ENCODE measurements around the gene ZNF629.
A peak's percentile ranks its signal among the peaks of the same experiment; 100 is the strongest.

ZNF629 gene

DNA sequence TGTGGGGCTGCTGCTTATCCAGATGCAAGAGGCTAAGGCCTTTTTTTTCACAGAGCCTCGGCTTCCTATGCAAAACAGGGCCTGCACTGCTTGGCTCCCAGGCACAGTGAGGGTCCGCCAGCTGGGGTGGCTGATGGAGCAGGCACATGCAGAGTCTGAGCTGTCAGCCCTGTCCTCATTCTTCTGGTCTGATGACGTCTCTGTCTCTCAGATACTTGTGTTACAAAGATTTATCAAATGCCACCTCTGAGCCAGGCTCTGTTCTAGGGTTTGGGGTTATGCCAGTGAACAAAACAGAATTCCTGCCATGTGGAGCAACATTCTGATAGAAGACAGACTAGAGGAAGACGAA lies 20.1 kb downstream of the ZNF629 start:
- peak; percentile 21 for TF ChIP-seq POLR2A (IDR thresholded peaks at IDR 0.05; ENCODE audit: low read length)
- TF ChIP-seq GATA1 (IDR thresholded peaks at IDR 0.05; ENCODE audit: low read depth, low read length): peak; percentile 19

DNA sequence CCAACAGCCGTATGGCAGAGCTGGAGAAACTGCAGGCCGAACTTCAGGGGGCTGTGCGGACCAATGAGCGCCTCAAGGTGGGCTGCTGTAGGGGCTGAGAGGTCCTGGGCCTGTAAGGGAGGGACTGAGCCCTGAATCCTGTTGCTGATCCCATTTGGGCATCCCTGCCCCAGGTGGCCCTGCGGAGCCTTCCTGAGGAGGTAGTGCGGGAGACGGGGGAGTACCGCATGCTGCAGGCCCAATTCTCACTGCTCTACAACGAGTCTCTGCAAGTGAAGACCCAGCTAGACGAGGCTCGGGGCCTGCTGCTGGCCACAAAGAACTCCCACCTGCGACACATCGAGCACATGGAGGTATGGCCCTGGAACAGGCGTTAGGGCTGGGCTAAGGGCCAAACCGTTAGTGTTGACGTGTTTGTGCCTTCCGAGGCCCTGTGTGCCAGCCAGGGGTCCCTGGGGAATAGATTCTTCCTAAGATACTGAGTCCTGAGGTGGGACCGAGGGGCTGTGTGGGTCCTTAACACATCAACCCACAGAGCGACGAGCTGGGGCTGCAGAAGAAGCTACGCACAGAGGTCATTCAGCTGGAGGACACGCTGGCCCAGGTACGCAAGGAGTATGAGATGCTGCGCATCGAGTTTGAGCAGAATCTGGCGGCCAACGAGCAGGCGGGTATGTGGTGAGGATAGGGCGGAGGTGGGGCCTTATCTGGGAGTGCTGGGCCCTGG lies 20.6 kb downstream of the ZNF629 start:
- peak; percentile 93 to 97 for DNase-seq
- TF ChIP-seq POLR2A (IDR thresholded peaks at IDR 0.05; ENCODE audit: low read length) (no peak), GATA1 (IDR thresholded peaks at IDR 0.05; ENCODE audit: low read depth, low read length) (no peak)

More for the DNA sequence above, 20.1 kb downstream of the ZNF629 start:
- no peak for DNase-seq

DNA sequence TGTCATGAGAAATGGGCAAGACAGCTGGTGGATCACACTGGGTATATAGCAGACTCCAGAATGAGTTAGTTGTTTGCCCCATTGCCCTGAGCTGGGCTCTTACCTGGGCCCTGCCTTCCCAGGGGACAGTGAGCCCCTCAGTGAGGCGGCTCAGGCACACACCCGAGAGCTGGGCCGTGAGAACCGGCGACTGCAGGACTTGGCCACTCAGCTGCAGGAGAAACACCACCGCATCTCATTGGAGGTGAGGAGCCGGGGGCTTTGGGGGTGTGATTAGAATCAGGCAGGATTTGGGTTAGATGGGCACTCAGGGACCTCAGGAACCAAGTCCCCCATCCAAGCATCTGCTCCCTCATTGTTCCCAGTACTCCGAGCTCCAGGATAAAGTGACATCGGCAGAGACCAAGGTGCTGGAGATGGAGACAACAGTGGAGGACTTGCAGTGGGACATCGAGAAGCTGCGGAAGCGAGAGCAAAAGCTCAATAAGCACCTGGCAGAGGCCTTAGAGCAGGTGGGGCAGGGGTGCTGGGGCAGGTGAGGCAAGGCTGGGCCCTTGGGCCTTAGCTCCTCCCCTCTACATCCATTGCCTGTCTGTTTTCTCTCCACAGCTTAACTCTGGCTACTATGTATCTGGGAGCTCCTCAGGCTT lies 22.1 kb downstream of the ZNF629 start:
- TF ChIP-seq GATA1 (IDR thresholded peaks at IDR 0.05; ENCODE audit: low read depth, low read length): no peak
- no peak for TF ChIP-seq POLR2A (IDR thresholded peaks at IDR 0.05; ENCODE audit: low read length)
- no peak for DNase-seq

DNA sequence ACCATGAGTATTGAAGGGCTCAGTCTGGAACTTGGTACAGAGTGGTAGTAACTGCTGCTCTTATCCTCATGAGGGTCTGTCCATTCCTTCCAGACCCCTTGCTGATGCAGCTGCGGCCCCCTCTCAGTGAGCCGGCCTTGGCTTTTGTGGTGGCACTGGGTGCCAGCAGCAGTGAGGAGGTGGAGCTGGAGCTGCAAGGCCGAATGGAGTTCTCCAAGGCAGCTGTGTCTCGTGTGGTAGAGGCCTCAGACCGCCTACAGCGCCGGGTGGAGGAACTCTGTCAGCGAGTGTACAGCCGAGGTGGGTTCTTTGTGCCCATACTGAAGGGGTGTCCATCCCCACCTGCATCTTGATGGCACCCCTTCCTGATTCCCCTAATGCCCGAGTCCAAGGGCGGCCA lies 22.9 kb downstream of the ZNF629 start:
- no peak for TF ChIP-seq GATA1 (IDR thresholded peaks at IDR 0.05; ENCODE audit: low read depth, low read length)
- no peak for DNase-seq

DNA sequence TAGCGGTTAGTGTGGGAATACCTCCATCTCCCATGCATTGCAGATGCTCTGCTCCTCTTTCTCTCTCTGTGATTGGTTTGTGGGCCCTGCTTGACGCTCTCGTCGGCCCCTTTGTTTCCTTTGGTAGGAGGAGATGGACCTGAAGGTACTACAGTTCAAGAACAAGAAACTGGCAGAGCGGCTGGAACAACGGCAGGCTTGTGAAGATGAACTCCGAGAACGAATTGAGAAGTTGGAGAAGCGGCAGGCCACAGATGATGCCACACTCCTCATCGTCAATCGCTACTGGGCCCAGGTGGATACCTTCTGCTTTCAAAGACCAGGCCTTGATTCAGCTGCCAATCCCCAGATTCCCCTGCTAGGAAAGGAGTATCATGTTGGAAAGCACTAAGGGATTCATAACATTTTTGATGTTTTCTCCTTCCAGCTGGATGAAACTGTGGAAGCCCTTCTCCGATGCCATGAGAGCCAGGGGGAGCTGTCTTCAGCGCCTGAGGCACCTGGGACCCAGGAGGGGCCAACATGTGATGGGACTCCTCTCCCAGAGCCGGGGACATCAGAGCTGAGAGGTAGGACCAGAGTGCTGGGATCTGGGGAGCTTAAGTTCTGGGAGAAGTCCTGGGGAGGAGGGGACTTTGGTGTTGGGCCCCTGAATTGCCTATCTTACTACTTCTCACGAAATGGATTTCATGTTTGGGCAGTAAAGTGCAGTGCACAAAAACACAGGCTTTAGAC lies 23.8 kb downstream of the ZNF629 start:
- no peak for DNase-seq
- no peak for TF ChIP-seq GATA1 (IDR thresholded peaks at IDR 0.05; ENCODE audit: low read depth, low read length)
- no peak for TF ChIP-seq POLR2A (IDR thresholded peaks at IDR 0.05; ENCODE audit: low read length)

DNA sequence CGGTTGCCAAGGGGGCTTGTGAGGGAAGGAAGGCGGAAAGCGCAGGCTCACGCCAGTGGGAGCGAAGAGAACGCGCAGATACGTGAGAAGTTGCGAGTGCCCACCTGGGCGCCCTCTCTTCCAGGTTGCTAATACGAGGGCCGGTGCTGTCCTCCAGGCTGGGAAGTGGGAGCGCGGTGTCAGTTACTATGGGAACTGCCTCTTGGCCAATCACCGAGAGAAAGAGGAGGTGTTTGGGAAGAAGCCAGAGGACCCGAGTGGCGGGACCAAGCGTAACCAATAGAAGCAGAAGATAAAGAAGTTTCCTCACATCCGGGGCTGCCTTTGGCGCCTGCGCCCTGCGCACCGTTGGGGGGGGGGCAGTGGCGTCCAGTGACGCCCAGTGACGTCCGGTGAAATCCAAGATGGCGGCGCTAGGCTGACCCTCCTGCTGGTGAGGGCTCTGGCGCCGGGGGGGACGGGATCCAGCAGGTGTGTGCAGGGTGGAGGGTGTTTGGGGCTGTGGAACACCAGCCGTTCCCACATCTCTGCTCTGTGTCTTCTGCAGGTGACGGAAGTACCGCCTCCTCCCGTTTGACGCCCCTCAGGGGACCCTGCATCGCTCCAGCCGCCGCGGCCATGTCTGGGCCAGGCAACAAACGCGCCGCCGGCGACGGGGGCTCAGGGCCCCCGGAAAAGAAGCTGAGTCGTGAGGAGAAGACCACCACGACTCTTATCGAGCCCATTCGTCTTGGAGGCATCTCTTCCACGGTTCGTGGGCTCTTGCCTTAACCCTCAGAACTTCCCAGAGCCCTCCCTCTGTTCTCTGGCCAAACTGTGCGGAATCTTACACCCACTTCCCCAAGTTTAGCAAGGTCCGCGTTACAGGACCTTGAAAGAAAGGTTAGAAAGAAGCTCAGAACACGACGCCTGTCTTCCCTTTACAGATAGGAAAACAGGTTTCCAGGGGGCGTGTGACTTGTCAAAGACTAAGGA lies 24.8 kb downstream of the ZNF629 start, which contains the start of the genes CFAP119 and RNF40:
Gene CFAP119 (minus strand): TSS at position 135 of the 975 bp plus-strand sequence. CDS start 314 bp downstream, outside the sequence.
Gene RNF40 (plus strand): TSS at position 395 of the 975 bp plus-strand sequence. CDS start 224 bp downstream, at position 619.
- peak; percentile 98 for DNase-seq
- TF ChIP-seq GATA1 (IDR thresholded peaks at IDR 0.05; ENCODE audit: low read depth, low read length) (no peak), POLR2A (IDR thresholded peaks at IDR 0.05; ENCODE audit: low read length) (peak; percentile 89)

DNA sequence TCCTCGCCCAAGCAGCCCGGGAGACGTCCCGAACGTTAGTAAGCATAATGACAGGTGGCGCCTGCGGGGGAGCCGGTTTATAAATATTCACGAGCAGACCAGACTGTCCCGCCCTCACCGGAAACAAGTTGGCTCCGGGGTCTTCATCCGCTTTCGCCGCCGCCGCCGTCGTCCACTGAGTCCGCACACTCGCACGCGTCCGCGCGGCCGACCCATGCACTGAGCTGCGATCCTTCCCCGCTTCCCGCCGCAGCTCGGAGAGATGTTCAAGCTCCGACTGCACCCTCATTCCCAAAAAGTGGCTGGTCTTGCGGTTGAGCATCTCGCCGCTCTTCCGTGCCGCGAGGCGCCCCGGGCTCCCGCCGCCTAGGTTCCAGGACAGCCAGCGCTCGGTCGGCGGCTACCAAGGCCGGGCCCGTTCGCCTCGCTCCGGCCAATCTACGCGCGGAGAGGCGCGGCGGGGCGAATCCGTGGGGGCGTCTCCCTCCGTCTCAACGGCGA lies 25.5 kb downstream of the ZNF629 start:
- peak; percentile 68 to 69 for DNase-seq
- TF ChIP-seq POLR2A (IDR thresholded peaks at IDR 0.05; ENCODE audit: low read length) (no peak), GATA1 (IDR thresholded peaks at IDR 0.05; ENCODE audit: low read depth, low read length) (no peak)

DNA sequence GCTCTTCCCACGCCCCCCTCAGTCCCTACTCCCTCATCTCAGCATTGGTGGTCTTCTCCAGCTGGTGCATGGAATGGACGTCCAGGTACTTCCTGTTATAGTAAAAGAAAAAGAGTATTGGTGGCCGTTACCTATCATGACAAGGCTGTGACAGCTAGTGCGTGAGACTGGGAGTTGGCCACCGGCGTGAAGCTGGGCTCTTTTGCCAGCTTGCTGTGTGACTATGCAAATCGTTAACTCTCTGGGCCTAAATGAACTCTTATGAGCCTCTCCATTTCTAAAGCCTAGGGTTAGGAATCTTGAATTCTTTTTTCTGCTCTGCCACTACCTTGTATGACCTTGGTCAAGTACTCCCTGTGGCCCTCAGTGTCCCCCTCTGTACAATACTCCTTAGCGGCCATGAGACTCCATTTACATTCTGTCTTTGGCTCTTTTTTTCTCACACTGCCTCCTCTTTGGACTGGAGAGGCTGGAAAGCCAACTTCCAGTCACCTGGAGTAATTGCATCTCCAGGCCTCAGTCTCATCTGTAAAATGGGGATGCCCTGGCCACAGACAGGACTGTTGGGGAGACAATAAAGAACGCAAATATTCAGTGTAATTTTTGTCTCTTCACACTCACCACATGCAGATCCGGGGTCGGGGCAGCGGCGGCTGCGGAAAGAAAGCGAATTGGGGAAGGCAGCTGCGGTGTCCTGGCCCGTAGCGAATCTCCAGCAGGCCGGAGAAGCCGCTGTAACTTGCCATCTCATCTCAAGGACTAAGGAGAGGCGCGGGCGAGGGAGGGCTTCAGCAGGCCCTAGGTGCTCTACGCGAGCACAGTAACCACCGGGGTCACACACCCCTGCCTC lies 26.2 kb downstream of the ZNF629 start:
- DNase-seq: no peak
- TF ChIP-seq GATA1 (IDR thresholded peaks at IDR 0.05; ENCODE audit: low read depth, low read length) (no peak), POLR2A (IDR thresholded peaks at IDR 0.05; ENCODE audit: low read length) (no peak)

DNA sequence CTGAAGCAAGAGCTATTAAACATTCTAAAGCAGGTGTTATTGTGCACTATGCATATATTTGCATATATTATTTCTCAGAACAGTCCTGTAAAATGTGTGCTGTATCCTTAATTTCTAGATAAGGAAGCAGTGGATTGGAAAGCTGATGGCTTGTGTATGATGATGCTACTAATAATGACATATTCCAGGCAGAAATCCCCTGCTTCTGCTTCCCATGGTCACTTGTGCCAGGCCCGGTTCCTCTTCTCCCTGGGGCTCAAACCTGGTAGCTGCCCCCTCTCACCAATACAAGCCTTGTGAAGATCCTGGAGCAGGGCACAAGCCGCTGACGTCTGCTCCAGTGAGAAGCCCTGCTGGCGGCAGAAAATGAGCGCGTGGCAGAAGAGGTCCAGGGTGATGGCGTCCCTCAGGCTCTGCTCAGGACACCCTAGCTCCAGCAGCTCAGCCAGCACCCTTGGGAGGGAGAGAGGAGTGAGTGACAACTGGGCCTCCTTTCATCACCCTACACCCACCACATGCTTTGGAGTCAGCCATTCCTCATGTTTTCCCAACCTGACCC lies 26.9 kb downstream of the ZNF629 start:
- TF ChIP-seq POLR2A (IDR thresholded peaks at IDR 0.05; ENCODE audit: low read length): no peak
- no peak for TF ChIP-seq GATA1 (IDR thresholded peaks at IDR 0.05; ENCODE audit: low read depth, low read length)
- no peak for DNase-seq

DNA sequence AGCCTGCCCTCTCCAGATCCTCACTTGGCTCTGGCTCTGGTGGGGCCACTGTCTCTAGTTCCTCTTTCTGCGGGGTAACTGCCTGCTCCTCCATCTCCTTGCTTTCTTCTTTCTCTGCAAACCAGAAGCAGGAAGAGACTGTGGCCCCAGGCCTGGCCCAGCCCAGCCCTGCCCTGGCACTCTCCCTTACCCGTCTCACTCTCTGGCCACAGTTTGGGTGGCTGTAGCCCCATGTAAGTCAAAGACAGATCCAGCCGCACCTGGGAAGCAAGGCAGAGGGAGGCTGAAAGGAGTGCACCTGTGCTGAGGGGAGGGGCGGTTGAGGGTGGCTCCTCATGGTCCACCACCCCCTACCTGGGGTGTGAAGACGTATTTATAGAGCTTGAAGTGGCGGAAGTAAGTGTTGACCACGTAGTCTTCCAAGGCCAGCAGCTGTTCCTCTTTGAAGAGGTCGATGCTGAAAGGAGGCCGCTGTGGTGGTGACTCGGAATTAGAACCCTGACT lies 28.0 kb downstream of the ZNF629 start:
- no peak for DNase-seq

DNA sequence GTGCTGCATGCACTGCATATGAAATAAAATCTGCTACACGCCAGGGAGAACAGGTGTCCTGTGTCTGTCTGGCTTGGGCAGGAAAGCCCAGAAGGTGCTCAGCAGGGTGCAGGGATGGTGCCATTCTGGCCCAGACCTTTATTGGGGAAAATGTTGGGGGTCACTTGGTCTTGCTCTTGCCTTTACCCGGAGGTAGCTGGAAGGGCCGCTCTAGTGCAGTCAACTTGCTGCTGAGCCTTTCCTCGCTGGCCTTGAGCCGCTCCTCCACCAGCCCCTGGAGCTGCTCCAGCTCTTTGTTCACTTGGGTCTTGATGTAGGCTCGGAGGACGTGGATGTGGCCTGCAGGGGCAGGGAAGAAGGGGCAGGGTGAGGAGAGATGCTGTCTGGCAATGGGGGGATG lies 29.7 kb downstream of the ZNF629 start:
- no peak for TF ChIP-seq GATA1 (IDR thresholded peaks at IDR 0.05; ENCODE audit: low read depth, low read length)
- no peak for TF ChIP-seq POLR2A (IDR thresholded peaks at IDR 0.05; ENCODE audit: low read length)
- no peak for DNase-seq

More for the DNA sequence above, 28.0 kb downstream of the ZNF629 start:
- TF ChIP-seq POLR2A (IDR thresholded peaks at IDR 0.05; ENCODE audit: low read length): no peak
- no peak for TF ChIP-seq GATA1 (IDR thresholded peaks at IDR 0.05; ENCODE audit: low read depth, low read length)

DNA sequence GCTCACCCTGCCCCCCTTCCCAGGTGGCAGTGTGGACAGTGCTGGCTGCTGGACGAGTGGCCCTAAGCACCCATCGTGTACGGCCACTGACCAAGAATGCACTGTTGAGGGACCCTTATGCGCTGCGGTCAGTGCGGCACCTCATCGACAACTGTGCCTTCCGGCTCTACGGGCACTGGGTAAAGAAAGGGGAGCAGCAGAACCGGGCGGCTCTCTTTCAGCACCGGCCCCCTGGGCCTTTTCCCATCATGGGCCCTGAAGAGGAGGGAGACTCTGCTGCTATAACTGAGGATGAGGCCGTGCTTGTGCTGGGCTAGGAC lies 30.3 kb downstream of the ZNF629 start:
- no peak for DNase-seq
- TF ChIP-seq GATA1 (IDR thresholded peaks at IDR 0.05; ENCODE audit: low read depth, low read length) (no peak), POLR2A (IDR thresholded peaks at IDR 0.05; ENCODE audit: low read length) (no peak)
